H1 (cell line): ENCODE data around the gene ORAI1. TPM values are rescaled to one million over a fixed set of nuclear protein-coding genes. Genes with fewer than 3 reads are reported as not detected.
A peak's percentile ranks its signal among the peaks of the same experiment; 100 is the strongest.

Experiments used
- BACH1 ChIP-seq: IDR thresholded peaks from 2 replicates; pipeline ENCODE4 v1.6.1; 2012; ENCODE audit warnings: low read length, improper control_type of control experiment
- CEBPB ChIP-seq: IDR thresholded peaks from 2 replicates; pipeline ENCODE4 v1.6.1; 2012; ENCODE audit warnings: low read depth, low read length
- EP300 ChIP-seq, 2 experiments: IDR thresholded peaks; 1 replicate in 1 of 2; 2 replicates in 1 of 2; pipeline ENCODE4 v1.6.1; 2011 to 2012; ENCODE audit warnings: low read depth in 2 of 2, low read length in 2 of 2, mild to moderate bottlenecking in 2 of 2, borderline replicate concordance in 1 of 2, inconsistent platforms in 1 of 2, moderate library complexity in 1 of 2
- FOSL1 ChIP-seq: IDR thresholded peaks from 2 replicates; pipeline ENCODE4 v1.6.1; 2011; ENCODE audit warnings: mild to moderate bottlenecking, low read depth, low read length, moderate library complexity; ENCODE audit not compliant: insufficient read depth
- GTF2F1 ChIP-seq: IDR thresholded peaks from 2 replicates; pipeline ENCODE4 v1.6.1; 2012; ENCODE audit warnings: low read depth, low read length, improper control_type of control experiment, borderline replicate concordance
- HDAC2 ChIP-seq, 2 experiments: fragments of 300-600 bp in 1 of 2; sonication (generic) in 1 of 2; IDR thresholded peaks; 2 replicates each; pipeline ENCODE4 v1.6.1; 2011 to 2012; ENCODE audit warnings: low read depth in 2 of 2, low read length in 2 of 2, mild to moderate bottlenecking in 2 of 2, moderate library complexity in 2 of 2, borderline replicate concordance in 1 of 2, inconsistent platforms in 1 of 2
- KDM1A ChIP-seq: fragments of 200-600, 300-600 bp; sonication (generic); IDR thresholded peaks from 2 replicates; pipeline ENCODE4 v1.7.1; 2016; ENCODE audit warnings: mild to moderate bottlenecking, low read length, borderline replicate concordance
- NANOG ChIP-seq: IDR thresholded peaks from 2 replicates; pipeline ENCODE4 v1.6.1; 2011; ENCODE audit warnings: low read length, low read depth, mild to moderate bottlenecking, inconsistent platforms; ENCODE audit not compliant: insufficient read depth, poor library complexity, severe bottlenecking
- PHF8 ChIP-seq: fragments of 200-600 bp; sonication (generic); conservative IDR thresholded peaks from 2 replicates; pipeline ENCODE4 v1.7.1; 2012; ENCODE audit warnings: low read depth, mild to moderate bottlenecking, inconsistent platforms, low read length, moderate library complexity
- POLR2A ChIP-seq, 2 experiments: IDR thresholded peaks; 1 replicate in 1 of 2; 2 replicates in 1 of 2; pipeline ENCODE4 v1.6.1; 2011; ENCODE audit warnings: low read depth in 2 of 2, low read length in 2 of 2, mild to moderate bottlenecking in 2 of 2; ENCODE audit errors: control extremely low read depth in 1 of 2
- POU5F1 ChIP-seq: IDR thresholded peaks from 2 replicates; pipeline ENCODE4 v1.6.1; 2011; ENCODE audit warnings: low read depth, mild to moderate bottlenecking, low read length, moderate library complexity
- RAD21 ChIP-seq, 2 experiments: IDR thresholded peaks in 1 of 2; conservative IDR thresholded peaks in 1 of 2; 2 replicates each; pipeline ENCODE4 v1.6.1; 2011; ENCODE audit warnings: low read depth in 2 of 2, low read length in 2 of 2, improper control_type of control experiment in 1 of 2, inconsistent platforms in 1 of 2, mild to moderate bottlenecking in 1 of 2, moderate library complexity in 1 of 2
- RFX5 ChIP-seq: IDR thresholded peaks from 2 replicates; pipeline ENCODE4 v1.6.1; 2011; ENCODE audit warnings: low read depth, low read length, improper control_type of control experiment, borderline replicate concordance
- RNF2 ChIP-seq: fragments of 200-900, 300-1000 bp; sonication (generic); IDR thresholded peaks from 2 replicates; pipeline ENCODE4 v1.7.1; 2016; ENCODE audit warnings: borderline replicate concordance, low read depth, mild to moderate bottlenecking, antibody characterized with exemption, low read length; ENCODE audit not compliant: poor library complexity, severe bottlenecking; ENCODE audit errors: missing control alignments
- SIRT6 ChIP-seq: IDR thresholded peaks from one replicate; pipeline ENCODE4 v1.7.1; 2012; ENCODE audit warnings: low read length, inconsistent platforms
- SIX5 ChIP-seq: IDR thresholded peaks from 2 replicates; pipeline ENCODE4 v1.6.1; 2011; ENCODE audit warnings: mild to moderate bottlenecking, low read depth, low read length
- SP1 ChIP-seq: IDR thresholded peaks from 2 replicates; pipeline ENCODE4 v1.6.1; 2011; ENCODE audit warnings: low read depth, low read length
- SP4 ChIP-seq: IDR thresholded peaks from 2 replicates; pipeline ENCODE4 v1.6.1; 2012; ENCODE audit warnings: low read length, inconsistent platforms
- SUZ12 ChIP-seq: fragments of 200-600 bp; sonication (generic); IDR thresholded peaks from 2 replicates; pipeline ENCODE4 v1.6.1; 2012; ENCODE audit warnings: mild to moderate bottlenecking, inconsistent platforms, low read length, moderate library complexity, mixed read lengths
- TAF7 ChIP-seq: optimal IDR thresholded peaks from 2 replicates; pipeline ENCODE3; 2011; ENCODE audit warnings: low read depth, mild to moderate bottlenecking, inconsistent platforms, low read length, moderate library complexity, borderline replicate concordance
- TBP ChIP-seq: IDR thresholded peaks from 2 replicates; pipeline ENCODE4 v1.6.1; 2011; ENCODE audit warnings: low read depth, low read length, improper control_type of control experiment
- TEAD4 ChIP-seq: IDR thresholded peaks from 2 replicates; pipeline ENCODE4 v1.6.1; 2012; ENCODE audit warnings: low read depth, low read length, inconsistent platforms, mixed read lengths
- polyA plus RNA-seq, 7 experiments: library from polyadenylated mRNA; depleted of rRNA in 3 of 7; stranded (reverse) in 5 of 7; unstranded in 2 of 7; fragments of >200 nt in 5 of 7; fragments of 200-250 nt in 2 of 7; gene quantifications; 1 replicate in 5 of 7; 2 replicates in 1 of 7; 4 replicates in 1 of 7; pipeline versions ENCODE4 v1.2.1 to v1.2.3, GENCODE V29; 2011 to 2013; ENCODE audit warnings: missing spikeins in 2 of 7, mixed read lengths in 2 of 7
- total RNA-seq: library from RNA; stranded (reverse); fragmentation: NEBNext Ultra II Directional; extraction: Animal tissue kit (Norgen Biotek cat#: 25700); gene quantifications from 2 replicates; pipeline ENCODE4 v1.2.1, GENCODE V29; 2021
- TF ChIP-seq, protein P1 (sequence below): IDR thresholded peaks from 2 replicates; pipeline ENCODE4 v1.6.1; 2011; ENCODE audit warnings: low read length, improper control_type of control experiment

ORAI1 gene
- total and polyA plus RNA-seq, 2 of the 8 experiments (the other 6 are each of a cell fraction or from before 2014, with no cell fraction given), result 29.9 to 71.5 TPM

DNA sequence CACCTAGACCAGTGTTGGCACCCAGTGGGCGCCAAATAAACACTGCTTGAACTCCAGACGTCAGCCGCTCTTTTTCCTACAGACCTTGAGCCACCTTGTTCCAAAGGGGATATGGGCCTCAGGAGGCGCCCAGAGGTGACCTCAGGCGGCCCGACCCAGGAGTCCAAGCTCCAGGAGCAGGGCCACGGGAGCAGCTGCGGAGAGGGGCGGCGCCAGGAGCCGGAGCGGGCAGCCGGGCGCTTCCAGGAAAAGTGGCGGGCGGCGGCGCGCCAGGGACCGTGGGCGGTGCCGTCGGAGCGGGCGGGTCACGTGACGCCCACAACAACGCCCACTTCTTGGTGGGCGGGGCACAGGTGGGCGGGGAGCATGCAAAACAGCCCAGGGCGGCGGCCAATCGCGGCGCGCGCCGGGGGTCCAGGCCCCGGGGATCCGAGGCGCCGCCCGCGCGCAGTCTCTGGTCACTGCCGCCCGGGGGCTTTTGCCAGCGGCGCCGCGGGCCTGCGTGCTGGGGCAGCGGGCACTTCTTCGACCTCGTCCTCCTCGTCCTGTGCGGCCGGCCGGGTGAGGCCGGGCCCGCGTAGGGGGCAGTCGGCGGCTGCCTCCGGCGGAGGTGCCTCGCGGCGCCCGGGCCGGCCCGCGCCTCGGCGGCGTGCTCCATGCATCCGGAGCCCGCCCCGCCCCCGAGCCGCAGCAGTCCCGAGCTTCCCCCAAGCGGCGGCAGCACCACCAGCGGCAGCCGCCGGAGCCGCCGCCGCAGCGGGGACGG lies at the start of gene ORAI1 (continued):
- peak in 1 of 2 experiments; percentile 63; a peak in 1 of 4 replicates for TF ChIP-seq HDAC2 (IDR thresholded peaks at IDR 0.05; ENCODE audit: borderline replicate concordance in 1 of 2, low read depth in 2 of 2, low read length in 2 of 2)
- no peak for TF ChIP-seq TAF7
- TF ChIP-seq BACH1, result no peak
- TF ChIP-seq GTF2F1, result no peak
- TF ChIP-seq SUZ12, result no peak
- peak; percentile 53 for TF ChIP-seq PHF8
- TF ChIP-seq RNF2, result no peak
- TF ChIP-seq SP1, result 0 out of 2 replicates have a peak, but pooled peaks have one; percentile 34
- TF ChIP-seq, protein P1, sequence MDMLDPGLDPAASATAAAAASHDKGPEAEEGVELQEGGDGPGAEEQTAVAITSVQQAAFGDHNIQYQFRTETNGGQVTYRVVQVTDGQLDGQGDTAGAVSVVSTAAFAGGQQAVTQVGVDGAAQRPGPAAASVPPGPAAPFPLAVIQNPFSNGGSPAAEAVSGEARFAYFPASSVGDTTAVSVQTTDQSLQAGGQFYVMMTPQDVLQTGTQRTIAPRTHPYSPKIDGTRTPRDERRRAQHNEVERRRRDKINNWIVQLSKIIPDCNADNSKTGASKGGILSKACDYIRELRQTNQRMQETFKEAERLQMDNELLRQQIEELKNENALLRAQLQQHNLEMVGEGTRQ, result peak; percentile 96
- TF ChIP-seq TBP, result no peak
- TF ChIP-seq FOSL1, result no peak
- peak; percentile 87; the same call in 1 of the 2 replicates for TF ChIP-seq SP4
- TF ChIP-seq SIRT6, result no peak
- peak; percentile 55 to 69 for TF ChIP-seq POLR2A (IDR thresholded peaks at IDR 0.05; ENCODE audit: control extremely low read depth in 1 of 2, low read depth in 2 of 2, low read length in 2 of 2)
- peak; percentile 5 for TF ChIP-seq NANOG
- TF ChIP-seq RAD21 (IDR thresholded peaks at IDR 0.05 in 1 of 2, conservative IDR thresholded peaks at IDR 0.05 in 1 of 2; ENCODE audit: low read depth in 2 of 2, low read length in 2 of 2), result peak in 1 of 2 experiments; percentile 5; a peak in 1 of 4 replicates
- no peak for TF ChIP-seq RFX5
- TF ChIP-seq KDM1A, result no peak
- peak; percentile 27 to 53; a peak in 1 of 3 replicates for TF ChIP-seq EP300 (IDR thresholded peaks at IDR 0.05; ENCODE audit: borderline replicate concordance in 1 of 2, low read depth in 2 of 2, low read length in 2 of 2)
- TF ChIP-seq POU5F1, result no peak
- TF ChIP-seq CEBPB, result no peak
- TF ChIP-seq SIX5, result no peak
- TF ChIP-seq TEAD4, result no peak
